ENCODE results near the gene OCA2.

DNA sequence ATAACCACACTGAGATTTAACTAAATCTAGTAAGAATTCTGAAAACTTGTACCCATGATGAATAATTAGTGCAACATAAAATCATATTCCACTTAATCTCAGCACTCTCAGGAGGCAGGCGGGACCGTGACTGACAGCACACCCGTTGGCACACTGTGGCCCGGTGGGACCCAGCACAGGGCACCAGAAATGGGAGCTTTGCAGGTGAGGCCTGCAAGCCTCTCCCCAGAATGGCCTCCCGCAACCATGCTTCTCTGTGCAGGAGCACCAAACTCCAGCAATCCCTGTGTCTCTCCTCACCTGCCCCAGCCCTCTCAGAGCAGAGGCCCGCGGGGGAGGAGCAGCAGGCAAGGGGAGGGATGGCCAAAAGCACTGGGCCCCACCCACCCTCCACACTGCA lies 31.5 kb upstream of the OCA2 start:
- TF ChIP-seq, protein P1, sequence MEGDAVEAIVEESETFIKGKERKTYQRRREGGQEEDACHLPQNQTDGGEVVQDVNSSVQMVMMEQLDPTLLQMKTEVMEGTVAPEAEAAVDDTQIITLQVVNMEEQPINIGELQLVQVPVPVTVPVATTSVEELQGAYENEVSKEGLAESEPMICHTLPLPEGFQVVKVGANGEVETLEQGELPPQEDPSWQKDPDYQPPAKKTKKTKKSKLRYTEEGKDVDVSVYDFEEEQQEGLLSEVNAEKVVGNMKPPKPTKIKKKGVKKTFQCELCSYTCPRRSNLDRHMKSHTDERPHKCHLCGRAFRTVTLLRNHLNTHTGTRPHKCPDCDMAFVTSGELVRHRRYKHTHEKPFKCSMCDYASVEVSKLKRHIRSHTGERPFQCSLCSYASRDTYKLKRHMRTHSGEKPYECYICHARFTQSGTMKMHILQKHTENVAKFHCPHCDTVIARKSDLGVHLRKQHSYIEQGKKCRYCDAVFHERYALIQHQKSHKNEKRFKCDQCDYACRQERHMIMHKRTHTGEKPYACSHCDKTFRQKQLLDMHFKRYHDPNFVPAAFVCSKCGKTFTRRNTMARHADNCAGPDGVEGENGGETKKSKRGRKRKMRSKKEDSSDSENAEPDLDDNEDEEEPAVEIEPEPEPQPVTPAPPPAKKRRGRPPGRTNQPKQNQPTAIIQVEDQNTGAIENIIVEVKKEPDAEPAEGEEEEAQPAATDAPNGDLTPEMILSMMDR (IDR thresholded peaks at IDR 0.05), result no peak
- TF ChIP-seq POLR2A (IDR thresholded peaks at IDR 0.05), result no peak
